ENCODE data around the gene EXOC8. TPM values are rescaled to one million over a fixed set of nuclear protein-coding genes. Genes with fewer than 3 reads are reported as not detected.

The EXOC8 gene
- polyA plus RNA-seq, 2 of the 4 experiments (the other 2 are of a cell fraction): 7.7 to 9.8 TPM

GRCh38 chr1:231335663-231336602 lies 1.7 kb downstream of the EXOC8 start:
- ATAC-seq: no peak

GRCh38 chr1:231334952-231335351 lies 2.7 kb downstream of the EXOC8 start:
- H3K9me3 ChIP-seq: no peaks in the 10 kb centered on the region
- no peak overlapping the region for H3K27ac ChIP-seq
- peak overlapping the region; percentile 82; the same call in 2 of the 3 replicates for H3K4me3 ChIP-seq
- ATAC-seq (no peak), DNase-seq (ENCODE audit: low read depth in 1 of 2, low spot score in 1 of 2) (no peak), FAIRE-seq (no peak)
- ChIA-PET POLR2A (no interaction called here), CTCF (interaction anchor here (0.5 to 1.7 kb wide), 7 partner anchors 19 to 716 kb away, joined by 3 to 11 read pairs (median 3); no protein-coding TSS in a partner anchor)
- WGBS (ENCODE audit: missing lambda C conversion rate): 90% methylated on average over 6 of the region's 6 CpGs
- no peak for TF ChIP-seq HMGXB4 (CRISPR knock-in tag; IDR thresholded peaks at IDR 0.05; ENCODE audit: borderline replicate concordance)
- TF ChIP-seq CTCF (IDR thresholded peaks at IDR 0.05): no peak
- TF ChIP-seq RFX5 (IDR thresholded peaks at IDR 0.05): no peak
- TF ChIP-seq ZSCAN20 (CRISPR knock-in tag; IDR thresholded peaks at IDR 0.05): no peak
- no peak for TF ChIP-seq CBX2 (IDR thresholded peaks at IDR 0.05; ENCODE audit: borderline replicate concordance, low read depth)
- TF ChIP-seq MYC (IDR thresholded peaks at IDR 0.05; ENCODE audit: borderline replicate concordance, low read length): no peak
- no peak for TF ChIP-seq ZNF302 (CRISPR knock-in tag; IDR thresholded peaks at IDR 0.05)
- no peak for TF ChIP-seq E2F6 (IDR thresholded peaks at IDR 0.05; ENCODE audit: borderline replicate concordance, low read depth)
- TF ChIP-seq ELK1 (IDR thresholded peaks at IDR 0.05; ENCODE audit: low read depth, low read length): no peak
- TF ChIP-seq FOXS1 (CRISPR knock-in tag; IDR thresholded peaks at IDR 0.05): no peak
- no peak for TF ChIP-seq HES2 (IDR thresholded peaks at IDR 0.05)
- TF ChIP-seq BCL3 (IDR thresholded peaks at IDR 0.05): no peak
- TF ChIP-seq JUN (IDR thresholded peaks at IDR 0.05): no peak
- TF ChIP-seq PHF8 (IDR thresholded peaks at IDR 0.05; ENCODE audit: borderline replicate concordance, low read depth): no peak
- no peak for TF ChIP-seq EHMT2 (IDR thresholded peaks at IDR 0.05; ENCODE audit: low read depth)
- peak overlapping the region; percentile 93 for H3K4me2 ChIP-seq
- peaks cover 46% of the 10 kb centered on the region for H3K4me1 ChIP-seq

More at GRCh38 chr1:231335663-231336602, 1.7 kb downstream of the EXOC8 start:
- DNase-seq (ENCODE audit: low read depth in 1 of 2, low spot score in 1 of 2) (no peak), FAIRE-seq (no peak)
- Histone ChIP-seq H3K4me2 (peak overlapping the region; percentile 93), H3K9me3 (no peaks in the 10 kb centered on the region), H3K4me1 (peaks cover 46% of the 10 kb centered on the region), H3K27ac (peak overlapping the region in 1 of 2 experiments; percentile 91; a peak in 2 of 6 replicates), H3K4me3 (peak overlapping the region; percentile 82)
- 71% methylated on average over 21 of the region's 21 CpGs for WGBS (ENCODE audit: missing lambda C conversion rate)
- TF ChIP-seq MYC (IDR thresholded peaks at IDR 0.05; ENCODE audit: borderline replicate concordance, low read length) (no peak), CEBPB (IDR thresholded peaks at IDR 0.05) (peak in 1 of 2 experiments; percentile 59; a peak in 1 of 4 replicates), ZSCAN20 (CRISPR knock-in tag; IDR thresholded peaks at IDR 0.05) (no peak), EHF (CRISPR knock-in tag; IDR thresholded peaks at IDR 0.05) (no peak), BHLHE40 (IDR thresholded peaks at IDR 0.05; ENCODE audit: low read depth, low read length) (no peak)
- POLR2A ChIA-PET: no interaction called here
- CTCF ChIA-PET: interaction anchor here (0.5 to 1.7 kb wide), 7 partner anchors 20 to 703 kb away, joined by 3 to 11 read pairs (median 3); no protein-coding TSS in a partner anchor
